ENCODE results near the gene GRM8. TPM values are rescaled to one million over a fixed set of nuclear protein-coding genes. Genes with fewer than 3 reads are reported as not detected.

Gene GRM8
- total RNA-seq, 2 donors from 2014 or later: not detected

DNA sequence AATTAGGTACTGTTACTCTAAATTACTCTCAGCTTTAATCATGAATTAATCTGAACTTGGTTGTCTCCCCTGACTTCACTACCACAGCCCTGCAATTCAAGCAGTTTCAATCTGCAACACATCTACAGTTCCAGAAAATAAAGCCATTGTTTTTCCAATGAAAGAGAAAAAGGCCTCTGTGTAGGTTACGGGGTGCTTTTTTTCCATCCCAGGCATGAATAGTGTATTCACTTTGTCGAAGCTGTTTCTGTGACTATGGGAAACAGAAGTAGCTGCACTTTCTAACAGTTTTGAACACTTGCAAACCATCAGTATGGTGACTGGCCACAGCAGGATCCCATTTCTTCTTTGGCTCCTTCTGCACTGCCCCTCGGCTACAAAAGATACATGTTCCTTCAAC is 460.2 kb downstream of the GRM8 start:
- H3K27ac Mint-ChIP-seq: no peak overlapping the region
- no peaks in the 10 kb centered on the region for H3K36me3 Mint-ChIP-seq
- ATAC-seq (no peak), DNase-seq (ENCODE audit: low spot score in 2 of 2) (no peak)
- no peaks in the 10 kb centered on the region for H3K9me3 Mint-ChIP-seq

DNA sequence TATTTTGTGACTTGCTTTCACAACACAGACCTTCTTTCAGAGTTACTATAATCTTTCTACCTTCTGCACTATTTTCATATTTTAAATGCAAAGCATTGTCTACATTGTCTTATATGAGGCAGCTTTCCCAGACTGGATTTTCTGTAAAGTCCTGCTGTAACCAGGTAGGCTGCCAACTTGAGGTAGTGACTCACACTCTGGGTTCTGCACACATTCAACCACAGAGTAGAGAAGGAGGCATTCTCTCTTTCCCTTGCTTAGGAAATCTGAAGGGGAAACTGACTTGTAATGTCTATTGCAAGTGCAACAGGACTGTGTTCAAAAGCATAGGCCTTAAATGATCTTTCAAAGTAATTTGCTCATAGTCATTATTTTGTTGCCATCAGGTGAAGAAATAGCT is 461.4 kb downstream of the GRM8 start:
- DNase-seq (ENCODE audit: low spot score in 2 of 2) (no peak), ATAC-seq (no peak)
- H3K36me3 Mint-ChIP-seq: no peaks in the 10 kb centered on the region
- no peaks in the 10 kb centered on the region for H3K9me3 Mint-ChIP-seq
- H3K27ac Mint-ChIP-seq: no peak overlapping the region

DNA sequence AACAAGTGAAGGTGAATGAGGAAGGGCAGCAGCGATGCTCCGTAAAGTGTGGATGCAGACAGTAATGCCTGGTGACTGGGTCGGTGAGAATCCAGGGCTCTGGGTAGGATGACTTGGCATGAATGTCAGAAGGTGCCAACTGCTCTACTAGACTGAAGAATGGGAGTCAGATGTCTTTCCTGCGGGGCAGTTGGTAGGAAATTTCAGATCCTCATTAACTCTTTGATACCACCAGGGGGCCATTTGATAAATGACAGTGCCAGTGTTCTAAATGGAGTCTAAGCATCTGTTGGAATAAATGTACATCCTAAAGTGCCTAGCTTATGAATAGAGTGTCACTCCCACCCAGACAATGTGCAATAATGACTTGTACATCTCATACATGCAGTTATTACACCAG is 462.0 kb downstream of the GRM8 start:
- DNase-seq (ENCODE audit: low spot score in 2 of 2) (no peak), ATAC-seq (no peak)
- no peaks in the 10 kb centered on the region for H3K9me3 Mint-ChIP-seq
- no peaks in the 10 kb centered on the region for H3K36me3 Mint-ChIP-seq
- H3K27ac Mint-ChIP-seq: no peak overlapping the region

DNA sequence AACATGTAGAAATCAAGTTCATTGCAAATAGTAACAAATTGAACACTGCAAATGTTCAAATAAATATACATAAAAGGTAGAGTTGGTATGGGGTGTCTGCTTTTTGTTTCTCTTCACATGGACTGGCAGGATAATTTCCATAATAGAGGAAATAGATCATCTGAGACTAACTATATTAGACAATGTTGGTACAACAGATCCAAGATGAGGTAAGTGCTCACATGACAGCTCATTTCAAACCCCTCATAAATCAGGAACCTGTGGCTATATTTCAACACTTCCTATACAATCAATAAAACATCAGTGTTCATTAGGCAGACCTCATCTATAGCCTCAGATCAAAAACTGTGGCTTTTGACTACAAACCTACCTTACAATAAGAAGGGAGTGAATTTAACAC is 469.1 kb downstream of the GRM8 start:
- Mint-ChIP-seq H3K27ac (no peak overlapping the region), H3K36me3 (no peaks in the 10 kb centered on the region), H3K9me3 (no peaks in the 10 kb centered on the region)
- ATAC-seq (no peak), DNase-seq (ENCODE audit: low spot score in 2 of 2) (no peak)

DNA sequence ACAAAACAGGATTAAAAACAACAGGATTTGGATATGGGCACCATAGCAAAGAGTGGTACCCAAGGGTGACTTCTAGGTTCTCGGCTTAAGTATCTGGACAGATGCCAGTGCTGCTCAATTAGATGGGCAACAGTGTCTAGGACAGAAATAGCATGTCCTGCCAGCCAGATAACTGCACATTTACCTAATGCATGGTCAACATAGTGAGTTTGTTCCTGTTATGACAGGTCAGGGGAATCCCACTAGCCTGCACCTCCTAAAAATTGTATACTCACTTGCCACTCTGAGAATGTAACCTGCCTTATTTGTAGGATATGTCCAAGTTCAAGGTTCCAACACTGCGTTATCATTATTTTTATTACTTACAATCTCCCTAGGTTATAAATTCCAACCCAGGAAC is 471.7 kb downstream of the GRM8 start:
- ATAC-seq (no peak), DNase-seq (ENCODE audit: low spot score in 2 of 2) (no peak)
- Mint-ChIP-seq H3K27ac (no peak overlapping the region), H3K36me3 (no peaks in the 10 kb centered on the region), H3K9me3 (no peaks in the 10 kb centered on the region)

DNA sequence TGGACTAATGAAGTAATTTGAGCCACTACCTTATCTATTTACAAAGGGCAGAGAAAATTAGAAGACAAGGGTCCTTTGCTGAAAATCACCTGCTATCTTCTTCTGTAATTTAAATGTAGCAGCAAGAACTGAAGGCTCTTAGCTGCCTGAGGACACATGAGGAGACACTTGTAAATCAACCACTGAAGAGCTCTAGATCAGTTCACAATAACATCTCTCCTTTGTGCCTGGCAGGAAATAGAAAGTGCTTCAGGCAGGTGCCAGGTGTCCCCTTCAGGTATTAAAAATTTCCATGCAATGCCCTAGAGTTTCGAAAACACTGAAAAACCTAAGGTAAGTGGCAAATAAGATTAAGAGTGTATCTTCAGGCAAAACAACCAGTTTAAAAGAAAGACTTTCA is 474.6 kb downstream of the GRM8 start:
- no peak for ATAC-seq
- H3K36me3 Mint-ChIP-seq: no peaks in the 10 kb centered on the region

DNA sequence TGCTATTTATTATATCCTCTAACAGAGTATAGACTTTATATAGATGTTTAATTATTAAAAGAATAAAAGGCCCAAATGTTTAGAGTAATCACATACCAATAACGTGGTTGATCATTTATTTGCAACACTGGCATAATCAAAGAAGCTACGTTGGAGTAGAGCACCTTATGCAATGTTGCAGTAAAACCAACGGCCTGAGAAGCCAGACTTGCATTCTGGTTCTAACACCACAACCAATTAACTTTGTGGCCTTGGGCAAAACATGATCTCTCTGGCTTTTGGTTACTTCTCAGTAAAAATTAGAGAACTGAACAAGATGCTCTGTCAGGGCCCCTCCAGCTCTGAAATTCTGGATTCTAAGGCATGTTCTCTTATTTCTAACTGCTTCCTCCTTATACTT is 476.2 kb downstream of the GRM8 start:
- Mint-ChIP-seq H3K36me3 (no peaks in the 10 kb centered on the region), H3K9me3 (no peaks in the 10 kb centered on the region)
- ATAC-seq: no peak

More for the DNA sequence above, 474.6 kb downstream of the GRM8 start:
- DNase-seq (ENCODE audit: low spot score in 2 of 2): no peak
- Mint-ChIP-seq H3K27ac (no peak overlapping the region), H3K9me3 (no peaks in the 10 kb centered on the region)

DNA sequence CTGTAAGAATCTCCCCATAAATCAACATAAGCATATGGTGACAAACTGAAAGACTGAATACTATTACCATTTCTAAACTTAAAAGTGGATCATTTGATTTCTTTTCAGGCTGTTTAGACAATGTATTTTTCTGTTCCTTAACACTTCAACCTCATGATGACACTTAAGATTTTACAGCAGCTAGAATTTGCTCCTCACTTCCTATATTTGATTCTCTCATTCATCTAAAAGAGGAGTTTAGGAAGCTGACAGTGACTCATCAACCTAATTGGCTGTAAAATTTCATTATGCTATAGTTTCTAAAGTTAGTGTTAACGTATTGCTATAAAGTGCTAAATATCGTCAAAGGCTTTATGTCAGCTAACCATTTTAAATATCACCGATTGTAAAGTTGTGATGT is 478.7 kb downstream of the GRM8 start:
- ATAC-seq (no peak), DNase-seq (ENCODE audit: low spot score in 2 of 2) (no peak)
- H3K36me3 Mint-ChIP-seq: no peaks in the 10 kb centered on the region
- no peak overlapping the region for H3K27ac Mint-ChIP-seq
- no peaks in the 10 kb centered on the region for H3K9me3 Mint-ChIP-seq

More for the DNA sequence above, 476.2 kb downstream of the GRM8 start:
- H3K27ac Mint-ChIP-seq: no peak overlapping the region
- no peak for DNase-seq (ENCODE audit: low spot score in 2 of 2)

DNA sequence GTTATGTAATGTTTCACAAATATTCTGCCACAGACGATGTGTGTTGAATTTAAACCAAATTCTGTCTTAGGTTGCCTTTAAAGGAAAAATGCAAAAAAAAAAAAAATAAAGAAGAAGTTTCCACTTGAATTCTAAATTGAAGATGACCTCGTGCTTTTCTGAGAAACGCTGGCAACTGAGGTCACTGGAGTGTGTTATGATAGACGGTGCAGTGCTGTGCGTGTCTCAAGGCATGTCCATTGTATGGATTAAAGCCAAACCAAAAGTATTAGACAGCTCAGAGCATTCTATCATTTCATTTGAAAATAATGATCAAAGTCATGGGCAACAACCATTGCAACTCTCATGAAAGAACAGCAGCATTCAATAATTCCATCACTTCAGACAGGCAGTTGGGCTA is 483.9 kb downstream of the GRM8 start:
- H3K9me3 Mint-ChIP-seq: no peaks in the 10 kb centered on the region
- H3K36me3 Mint-ChIP-seq: no peaks in the 10 kb centered on the region
- no peak for ATAC-seq
- no peak overlapping the region for H3K27ac Mint-ChIP-seq
- DNase-seq (ENCODE audit: low spot score in 2 of 2): no peak

DNA sequence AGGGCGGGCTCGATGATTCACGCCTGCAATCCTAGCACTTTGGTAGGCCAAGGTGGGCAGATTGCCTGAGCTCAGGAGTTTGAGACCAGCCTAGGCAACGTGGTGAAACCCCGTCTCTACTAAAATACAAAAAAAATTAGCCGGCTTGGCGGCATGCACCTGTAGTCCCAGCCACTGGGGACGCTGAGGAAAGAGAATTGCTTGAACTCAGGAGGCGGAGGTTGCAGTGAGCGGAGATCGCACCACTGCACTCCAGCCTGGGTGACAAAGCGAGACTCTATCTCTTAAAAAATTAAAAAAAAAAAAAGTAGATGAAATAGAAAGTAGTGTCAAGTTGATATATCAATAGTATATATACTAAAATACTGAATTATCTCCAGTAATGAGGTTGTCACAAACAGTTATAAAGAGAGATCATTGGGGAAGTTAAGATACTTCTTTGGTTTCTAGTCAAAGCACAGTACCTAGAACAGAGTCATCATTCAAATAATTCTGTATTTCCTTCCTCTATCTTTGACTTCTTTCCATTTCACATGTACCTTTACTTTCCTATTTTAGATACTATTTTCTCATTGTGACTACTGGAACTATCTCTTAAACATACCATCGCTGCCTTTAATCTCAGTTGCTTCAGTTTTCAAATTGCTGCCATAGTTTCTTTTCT is 491.7 kb downstream of the GRM8 start:
- H3K36me3 Mint-ChIP-seq: no peaks in the 10 kb centered on the region
- peaks cover 0 to 4% of the 10 kb centered on the region in 2 donors for H3K9me3 Mint-ChIP-seq
- ATAC-seq (no peak), DNase-seq (ENCODE audit: low spot score in 2 of 2) (no peak)
- H3K27ac Mint-ChIP-seq: no peak overlapping the region

DNA sequence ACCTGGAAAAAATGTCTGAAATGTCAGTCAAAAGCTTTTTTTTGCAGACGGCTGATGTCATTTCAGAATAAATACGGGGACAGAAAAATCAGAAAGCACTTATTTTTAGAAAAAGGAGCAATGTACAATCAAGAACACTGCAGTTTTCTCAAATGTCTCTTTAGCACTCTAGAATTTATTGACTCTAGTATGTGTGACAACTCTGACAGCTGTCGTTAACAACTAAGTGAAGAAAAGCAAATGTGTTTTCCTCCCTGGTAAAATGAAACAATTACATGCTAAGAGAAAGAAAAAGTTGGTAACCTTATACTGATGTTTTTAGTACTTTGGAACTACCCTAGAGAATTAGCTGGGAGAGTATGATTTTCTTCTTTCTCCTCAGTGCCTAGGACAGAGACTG is 497.4 kb downstream of the GRM8 start:
- no peaks in the 10 kb centered on the region for H3K36me3 Mint-ChIP-seq
- no peak for ATAC-seq

DNA sequence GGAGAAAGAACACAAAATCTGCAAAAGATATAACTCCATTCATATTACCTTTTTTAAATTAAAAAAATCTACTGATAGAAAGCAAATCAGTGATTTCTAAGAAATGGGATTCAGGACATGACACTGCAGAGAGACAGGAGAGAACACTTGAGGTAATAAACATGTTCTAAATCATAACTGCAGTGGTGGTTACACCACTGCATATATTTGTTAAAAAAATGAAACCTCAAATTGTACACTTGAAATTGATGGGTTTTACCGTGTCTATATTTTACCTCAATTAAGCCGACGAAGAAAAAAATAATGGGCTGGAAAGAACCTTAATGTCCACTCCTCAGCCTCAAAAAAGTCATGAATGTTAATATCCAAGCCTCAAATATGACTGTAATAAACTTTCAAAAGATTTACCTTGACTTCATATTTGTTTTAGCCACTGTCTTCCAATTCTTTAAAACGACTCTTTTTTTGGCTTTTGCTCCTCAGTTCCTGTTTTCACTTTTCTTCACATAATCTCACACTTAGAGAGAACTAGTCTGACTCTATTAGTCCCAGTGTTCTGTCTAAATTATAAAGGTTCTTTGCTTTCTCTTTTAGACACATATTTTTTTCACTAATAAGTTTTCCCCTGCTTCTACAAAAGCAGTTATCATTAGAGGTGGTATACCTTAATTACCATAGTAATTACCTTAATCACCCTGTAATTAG is 502.4 kb downstream of the GRM8 start:
- H3K27ac Mint-ChIP-seq: no peak overlapping the region
- ATAC-seq: no peak
- DNase-seq (ENCODE audit: low spot score in 2 of 2): no peak
- no peaks in the 10 kb centered on the region for H3K36me3 Mint-ChIP-seq
- no peaks in the 10 kb centered on the region for H3K9me3 Mint-ChIP-seq

More for the DNA sequence above, 497.4 kb downstream of the GRM8 start:
- DNase-seq (ENCODE audit: low spot score in 2 of 2): no peak
- no peak overlapping the region for H3K27ac Mint-ChIP-seq
- H3K9me3 Mint-ChIP-seq: no peaks in the 10 kb centered on the region

DNA sequence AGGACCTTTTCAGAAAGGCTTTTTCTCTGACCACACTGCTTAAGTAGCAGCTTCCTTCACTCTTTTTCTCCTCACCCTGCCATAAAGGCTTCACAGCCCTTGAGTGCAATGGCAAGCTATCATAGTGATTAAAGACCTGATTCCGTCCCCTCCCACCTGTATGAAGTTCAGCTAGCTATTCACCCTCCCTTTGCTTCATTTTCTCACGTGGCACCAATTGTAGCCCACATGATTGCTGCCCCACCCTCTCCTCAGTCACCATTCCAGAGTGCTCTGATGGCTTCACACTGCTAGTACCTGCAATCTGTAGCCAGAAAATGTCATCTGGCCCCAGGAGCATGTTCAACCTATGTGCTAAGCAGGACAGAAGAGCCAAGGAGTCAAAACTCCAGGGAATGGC is 523.8 kb downstream of the GRM8 start:
- Mint-ChIP-seq H3K27ac (no peak overlapping the region), H3K36me3 (no peaks in the 10 kb centered on the region), H3K9me3 (no peaks in the 10 kb centered on the region)
- ATAC-seq (no peak), DNase-seq (ENCODE audit: low spot score in 2 of 2) (no peak)

DNA sequence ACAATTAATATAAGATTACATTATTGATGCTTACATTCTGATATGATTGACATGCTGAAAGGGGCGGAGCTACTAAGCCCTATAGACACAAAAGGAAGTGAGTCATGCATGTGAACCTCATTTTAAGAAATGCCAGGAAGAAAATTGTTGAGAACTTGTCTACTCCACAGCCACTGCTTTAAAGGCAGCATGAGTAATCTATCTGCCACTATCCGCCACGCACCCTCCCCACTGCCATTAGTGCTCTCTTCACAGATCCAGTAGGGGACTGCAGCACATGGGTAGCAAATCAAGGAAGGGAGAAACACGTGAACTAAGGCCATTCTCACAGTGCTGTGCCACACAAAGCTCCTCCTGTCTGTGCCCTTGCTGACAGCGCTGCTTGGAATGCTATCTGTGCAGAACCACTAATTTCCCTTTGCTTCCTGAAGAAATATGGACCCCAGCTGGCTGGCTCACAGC is 524.8 kb downstream of the GRM8 start:
- DNase-seq (ENCODE audit: low spot score in 2 of 2) (no peak), ATAC-seq (peak in 1 of 2 donors; percentile 51)
- no peak overlapping the region for H3K27ac Mint-ChIP-seq
- H3K36me3 Mint-ChIP-seq: no peaks in the 10 kb centered on the region
- no peaks in the 10 kb centered on the region for H3K9me3 Mint-ChIP-seq

DNA sequence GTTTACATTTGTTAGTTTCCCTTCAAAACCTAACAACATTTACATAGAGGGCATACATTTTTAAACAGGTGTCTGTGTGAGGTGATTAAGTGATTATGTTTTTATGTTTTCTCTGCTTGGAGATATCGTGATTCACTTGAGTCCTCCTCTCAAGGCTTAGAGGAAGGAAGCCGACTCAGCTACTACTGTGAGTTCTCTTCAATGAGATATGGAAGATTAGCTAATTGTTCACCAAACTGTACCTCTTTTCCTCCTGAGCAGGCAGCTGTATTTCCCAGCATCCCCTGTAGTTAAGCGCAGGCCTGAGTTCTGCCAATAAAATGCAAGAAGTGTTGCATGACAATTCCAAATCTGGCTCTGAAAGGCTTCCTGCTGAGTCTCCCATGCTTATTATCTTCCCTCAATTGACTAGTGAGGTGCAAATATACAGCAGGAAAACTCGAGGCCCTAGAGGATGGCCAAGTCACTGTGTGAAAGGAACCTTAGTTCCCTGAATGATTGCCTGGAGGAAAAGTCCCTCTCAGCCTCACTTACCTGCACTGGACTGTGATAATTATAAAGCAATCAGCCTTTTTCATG is 528.7 kb downstream of the GRM8 start:
- DNase-seq (ENCODE audit: low spot score in 2 of 2) (no peak), ATAC-seq (no peak)
- peaks cover 4% of the 10 kb centered on the region in 2 donors for H3K9me3 Mint-ChIP-seq
- no peak overlapping the region for H3K27ac Mint-ChIP-seq
- no peaks in the 10 kb centered on the region for H3K36me3 Mint-ChIP-seq

DNA sequence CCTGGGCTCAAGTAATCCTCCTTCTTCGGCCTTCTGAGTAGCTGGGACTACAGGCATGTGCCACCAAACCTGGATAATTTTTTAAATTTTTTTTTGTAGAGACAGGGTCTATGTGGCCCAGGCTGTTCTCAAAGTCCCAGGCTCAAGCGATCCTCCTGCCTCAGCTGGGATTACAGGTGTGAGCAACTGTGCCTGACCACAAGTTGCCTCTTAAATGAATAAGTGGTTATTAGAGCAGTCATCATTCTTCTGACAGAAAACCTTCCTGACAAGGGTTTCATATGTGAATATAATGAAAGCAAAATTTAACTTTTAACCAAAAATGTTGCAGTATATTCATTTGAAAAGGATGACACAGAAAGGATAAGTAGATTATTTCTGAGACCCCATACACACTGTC is 532.5 kb downstream of the GRM8 start:
- H3K9me3 Mint-ChIP-seq: peaks cover 4 to 12% of the 10 kb centered on the region in 2 donors
- ATAC-seq (no peak), DNase-seq (ENCODE audit: low spot score in 2 of 2) (no peak)
- no peaks in the 10 kb centered on the region for H3K36me3 Mint-ChIP-seq
- no peak overlapping the region for H3K27ac Mint-ChIP-seq

DNA sequence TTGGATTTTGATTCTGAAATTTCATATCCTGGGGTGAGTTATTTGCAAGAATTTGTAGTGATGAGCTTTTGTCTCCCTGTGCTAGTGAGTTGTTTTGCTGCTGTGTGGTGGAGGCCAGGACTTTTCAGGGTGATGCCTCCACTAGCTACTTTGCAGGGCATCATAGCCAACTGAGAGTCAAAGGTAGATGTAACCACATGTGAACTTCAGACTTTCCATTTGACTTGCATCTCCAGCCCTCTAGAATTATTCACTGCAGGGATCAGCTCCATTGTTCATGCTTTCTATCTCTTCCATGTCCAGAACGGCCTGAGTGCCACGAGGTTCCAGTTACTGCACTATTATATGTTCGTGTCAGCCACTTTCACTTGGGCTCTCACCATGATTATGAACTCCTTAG is 534.3 kb downstream of the GRM8 start:
- Mint-ChIP-seq H3K36me3 (no peaks in the 10 kb centered on the region), H3K9me3 (peaks cover 5 to 12% of the 10 kb centered on the region in 2 donors), H3K27ac (no peak overlapping the region)
- no peak for DNase-seq (ENCODE audit: low spot score in 2 of 2)
- ATAC-seq: no peak

DNA sequence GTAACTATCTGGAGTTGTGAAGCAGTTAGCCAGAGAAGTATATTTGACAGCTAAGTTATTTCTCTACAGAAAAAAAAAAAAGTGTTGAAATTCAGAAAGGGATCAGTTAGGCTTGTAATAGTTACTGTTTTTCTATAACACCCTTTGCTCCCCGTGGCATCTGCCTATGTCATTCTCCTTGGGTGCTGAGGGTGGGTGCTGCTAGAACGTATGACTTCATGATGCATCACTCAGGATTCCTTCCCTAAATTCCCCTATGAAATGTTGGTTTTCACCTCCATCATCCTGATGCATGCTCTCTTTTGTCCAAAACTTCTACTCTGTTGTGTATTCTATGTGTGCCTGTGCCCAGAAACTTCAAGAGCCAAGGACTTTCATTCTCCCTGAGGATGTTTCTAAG is 536.4 kb downstream of the GRM8 start:
- ATAC-seq: no peak
- Mint-ChIP-seq H3K36me3 (no peaks in the 10 kb centered on the region), H3K9me3 (peaks cover 15 to 16% of the 10 kb centered on the region in 2 donors), H3K27ac (no peak overlapping the region)
- DNase-seq (ENCODE audit: low spot score in 2 of 2): no peak

Data from activated naive CD4-positive, alpha-beta T cell treated with anti-CD3 and anti-CD28 coated beads, Interleukin-2, amount 50 U/mL, for 72 hours (primary cell).